Left ventricle myocardium inferior (tissue), 1 donor: Measurements from ENCODE around the gene IL9. TPM values are rescaled to one million over a fixed set of nuclear protein-coding genes. Genes with fewer than 3 reads are reported as not detected.

Experiments
- DNase-seq: peaks from one replicate; pipeline ENCODE4 v3.0.0-alpha.2; 2020
- H3K27ac ChIP-seq: fragments of 200-600 bp; replicated peaks from 2 replicates; pipeline ENCODE4 v1.8.0; 2021
- H3K27me3 ChIP-seq: fragments of 200-600 bp; 2 replicates; pipeline ENCODE4 v1.8.0; 2021; ENCODE audit warnings: low read depth
- H3K36me3 ChIP-seq: fragments of 200-600 bp; 2 replicates; pipeline ENCODE4 v1.8.0; 2021
- H3K4me1 ChIP-seq: fragments of 200-600 bp; 2 replicates; pipeline ENCODE4 v1.8.0; 2021
- H3K4me3 ChIP-seq: fragments of 200-600 bp; 2 replicates; pipeline ENCODE4 v1.8.0; 2021; ENCODE audit warnings: mild to moderate bottlenecking, moderate library complexity
- H3K9me3 ChIP-seq: fragments of 200-600 bp; replicated peaks from 2 replicates; pipeline ENCODE4 v1.8.0; 2021
- CTCF ChIP-seq: fragments of 200-600 bp; IDR thresholded peaks from 2 replicates; pipeline ENCODE4 v1.8.0; 2021; ENCODE audit warnings: antibody characterized with exemption, mild to moderate bottlenecking, borderline replicate concordance
- intact Hi-C: fragments of 100-400 bp; cut with micrococcal nuclease; formaldehyde crosslinking; loops from one replicate; pipeline ENCODE4 v1.11.0; 2022
- total RNA-seq: library from RNA; stranded (reverse); fragmentation: NEBNext Ultra II Directional; extraction: Animal tissue kit (Norgen Biotek cat#: 25700); gene quantifications from one replicate; pipeline ENCODE4 v1.2.1, GENCODE V29; 2021
- donor health status: DM: no; HTN: yes; CAD: no; lungs with severe emphysema.

Gene IL9
- total RNA-seq, 1 donor from 2014 or later, result not detected

- no peak for DNase-seq
- intact Hi-C loops, result loop anchor here (5.0 kb wide), 1 partner anchor 326 kb away; no protein-coding TSS in a partner anchor
- Histone ChIP-seq H3K4me1 (peaks cover 11% of the 10 kb centered on the region), H3K27ac (no peak overlapping the region), H3K27me3 (peaks cover 57% of the 10 kb centered on the region), H3K9me3 (no peaks in the 10 kb centered on the region), H3K36me3 (no peaks in the 10 kb centered on the region), H3K4me3 (no peak overlapping the region)
- TF ChIP-seq CTCF, result no peak
These were observed 9.5 kb downstream of the IL9 start for GRCh38 chr5:135886136-135886535.

DNA sequence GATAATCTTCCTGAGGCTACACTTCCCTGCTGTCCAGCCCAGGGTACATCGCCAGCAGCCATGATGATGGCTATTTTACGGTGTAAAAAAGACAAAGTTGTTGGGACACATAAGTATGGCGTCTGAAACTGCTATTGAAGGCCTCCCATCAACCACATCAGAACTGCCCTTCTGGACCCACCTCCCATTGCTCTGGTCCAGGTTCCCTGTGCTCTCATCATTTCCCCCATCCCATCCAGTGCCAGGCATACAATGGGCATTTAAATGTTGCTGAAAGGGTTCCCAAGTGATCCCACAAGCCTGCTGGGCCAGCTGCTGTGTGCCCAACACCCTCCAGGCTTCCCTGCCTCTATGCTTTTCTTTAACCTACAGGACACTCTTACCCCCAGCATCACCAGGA is 10.6 kb downstream of the IL9 start:
- no peaks in the 10 kb centered on the region for H3K36me3 ChIP-seq
- DNase-seq, result no peak
- peaks cover under 1% of the 10 kb centered on the region for H3K4me1 ChIP-seq
- intact Hi-C loops, result loop anchor here (5.0 kb wide), 1 partner anchor 327 kb away; no protein-coding TSS in a partner anchor
- H3K4me3 ChIP-seq, result no peak overlapping the region
- peaks cover 68% of the 10 kb centered on the region for H3K27me3 ChIP-seq
- H3K27ac ChIP-seq, result no peak overlapping the region
- no peak for TF ChIP-seq CTCF
- H3K9me3 ChIP-seq, result no peaks in the 10 kb centered on the region

DNA sequence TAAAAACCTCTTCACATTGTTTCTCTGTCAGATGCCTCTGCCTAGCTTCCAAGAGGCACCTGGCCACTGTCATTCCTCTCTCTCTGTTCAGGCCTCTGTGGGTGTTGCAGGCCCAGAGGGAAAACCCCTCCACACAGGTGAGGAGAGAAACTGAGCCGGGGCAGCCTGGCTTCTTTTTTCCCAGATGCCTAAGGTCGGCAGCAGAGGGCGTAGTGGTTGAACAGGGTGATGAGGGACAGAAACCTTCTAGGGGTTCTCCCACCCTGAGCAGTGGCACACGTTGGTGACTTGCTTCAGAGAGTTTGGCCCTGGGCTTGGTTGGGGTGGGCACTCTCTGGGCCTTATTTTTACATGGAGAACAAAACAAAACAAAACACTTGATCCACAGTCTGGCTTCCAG is 12.2 kb downstream of the IL9 start:
- Histone ChIP-seq H3K36me3 (no peaks in the 10 kb centered on the region), H3K9me3 (no peaks in the 10 kb centered on the region), H3K4me3 (no peak overlapping the region), H3K27me3 (peaks cover 68% of the 10 kb centered on the region), H3K4me1 (peaks cover 3% of the 10 kb centered on the region), H3K27ac (no peak overlapping the region)
- TF ChIP-seq CTCF, result no peak
- intact Hi-C loops, result no loop called here
- DNase-seq, result no peak

- Histone ChIP-seq H3K4me1 (peaks cover 7% of the 10 kb centered on the region), H3K4me3 (no peak overlapping the region), H3K36me3 (no peaks in the 10 kb centered on the region), H3K27me3 (peaks cover 71% of the 10 kb centered on the region), H3K27ac (no peak overlapping the region), H3K9me3 (no peaks in the 10 kb centered on the region)
- DNase-seq, result no peak
- TF ChIP-seq CTCF, result no peak
- intact Hi-C loops, result no loop called here
These were observed 12.6 kb downstream of the IL9 start for GRCh38 chr5:135883026-135883425.

DNA sequence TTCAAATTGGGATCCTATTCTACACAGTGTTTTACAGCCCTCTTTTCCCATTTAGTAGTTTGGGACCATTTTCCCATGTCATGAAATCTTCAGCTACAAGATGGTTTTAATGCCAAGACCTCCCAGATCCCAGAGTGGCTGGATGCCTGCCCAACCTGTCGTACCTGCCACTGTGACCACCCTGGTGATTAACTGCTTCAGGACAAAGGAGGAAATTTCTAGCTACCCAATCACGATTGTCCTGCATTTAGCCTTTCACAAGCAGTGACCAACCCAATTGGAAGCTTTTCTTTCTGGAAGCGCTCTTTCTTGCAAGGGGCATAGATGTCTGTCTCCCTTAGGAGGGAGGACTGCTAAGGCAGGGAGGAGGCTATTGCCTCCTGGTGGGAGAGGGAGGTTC is 13.8 kb downstream of the IL9 start:
- H3K27ac ChIP-seq, result no peak overlapping the region
- no peaks in the 10 kb centered on the region for H3K9me3 ChIP-seq
- no peaks in the 10 kb centered on the region for H3K36me3 ChIP-seq
- no peak overlapping the region for H3K4me3 ChIP-seq
- H3K27me3 ChIP-seq, result peaks cover 71% of the 10 kb centered on the region
- H3K4me1 ChIP-seq, result peaks cover 12% of the 10 kb centered on the region
- intact Hi-C loops, result no loop called here
- TF ChIP-seq CTCF, result no peak
- DNase-seq, result no peak

GRCh38 chr5:135881244-135881643 is 14.4 kb downstream of the IL9 start:
- no peak for TF ChIP-seq CTCF
- no peaks in the 10 kb centered on the region for H3K36me3 ChIP-seq
- intact Hi-C loops, result no loop called here
- no peak overlapping the region for H3K27ac ChIP-seq
- no peak overlapping the region for H3K4me3 ChIP-seq
- no peak for DNase-seq
- H3K9me3 ChIP-seq, result no peaks in the 10 kb centered on the region
- H3K27me3 ChIP-seq, result peaks cover 68% of the 10 kb centered on the region
- H3K4me1 ChIP-seq, result peaks cover 12% of the 10 kb centered on the region
